ENCODE results near the gene SPINK2.
A peak's percentile ranks its signal among the peaks of the same experiment; 100 is the strongest.

Gene SPINK2

DNA sequence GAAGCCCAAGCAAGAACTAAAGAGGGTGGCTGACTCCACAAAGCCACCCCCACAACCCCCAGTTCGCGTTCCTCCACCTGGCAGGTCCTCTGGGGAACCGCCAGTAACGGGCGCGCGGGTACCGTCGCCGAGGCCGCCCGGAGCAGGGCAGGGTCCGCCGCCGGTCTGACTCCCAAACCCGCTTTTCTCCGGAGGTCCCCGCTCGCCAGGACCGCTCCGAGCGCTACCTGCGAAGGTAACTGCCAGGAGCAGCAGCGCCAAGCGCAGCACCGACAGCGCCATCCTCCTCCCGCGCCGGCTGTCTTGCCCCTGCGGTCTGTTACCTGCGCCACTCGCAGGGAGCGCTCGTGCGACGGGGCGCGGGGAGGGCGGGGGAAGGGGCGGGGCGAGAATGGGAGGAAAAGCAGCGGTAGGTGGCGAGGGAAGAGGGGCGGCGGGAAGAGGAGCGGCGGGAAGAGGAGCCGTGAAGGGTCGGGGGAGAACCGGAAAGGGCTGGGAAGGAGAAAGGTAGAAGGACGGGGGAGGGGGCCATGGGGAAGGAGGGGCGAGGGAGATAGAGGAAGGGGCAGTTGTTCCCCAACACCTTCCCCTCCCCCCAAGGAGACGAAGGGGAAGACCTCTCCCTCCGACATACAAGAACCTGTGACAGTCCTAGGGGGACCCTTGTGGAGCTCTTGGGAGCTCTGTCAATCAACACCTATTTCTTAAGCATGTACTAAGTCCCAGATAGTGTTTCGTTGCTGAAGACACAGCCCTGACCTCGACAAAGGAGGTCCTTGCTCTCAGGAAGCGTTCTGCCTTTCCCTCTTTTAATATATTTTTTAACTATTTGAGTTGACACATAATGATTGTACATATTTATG is at the start of gene SPINK2:
TSS of gene SPINK2 (minus strand) at position 321 of the 863 bp plus-strand sequence. CDS start at position 282, 39 bp downstream.
- peak; percentile 54 for DNase-seq (ENCODE audit: low read depth)

DNA sequence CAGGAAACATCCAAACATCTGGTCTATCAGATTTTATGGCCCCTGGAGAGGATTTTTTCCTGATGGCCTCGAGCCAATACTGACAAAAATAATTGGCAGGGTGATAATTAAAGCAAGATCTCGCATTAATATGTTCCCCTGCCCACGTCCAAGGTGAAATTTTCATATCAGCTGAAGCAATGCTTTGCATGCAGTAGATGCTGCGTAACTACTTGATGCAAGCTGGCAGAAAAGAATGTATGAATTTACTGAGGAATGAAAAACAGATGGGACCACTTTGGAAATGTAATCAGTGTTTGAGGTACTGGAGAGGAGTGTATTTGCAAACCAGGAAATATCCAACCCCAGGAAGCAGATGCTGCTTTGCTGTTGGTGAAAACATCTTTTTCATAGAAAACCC is 49.4 kb upstream of the SPINK2 start:
- no peak for DNase-seq (ENCODE audit: low read depth)

DNA sequence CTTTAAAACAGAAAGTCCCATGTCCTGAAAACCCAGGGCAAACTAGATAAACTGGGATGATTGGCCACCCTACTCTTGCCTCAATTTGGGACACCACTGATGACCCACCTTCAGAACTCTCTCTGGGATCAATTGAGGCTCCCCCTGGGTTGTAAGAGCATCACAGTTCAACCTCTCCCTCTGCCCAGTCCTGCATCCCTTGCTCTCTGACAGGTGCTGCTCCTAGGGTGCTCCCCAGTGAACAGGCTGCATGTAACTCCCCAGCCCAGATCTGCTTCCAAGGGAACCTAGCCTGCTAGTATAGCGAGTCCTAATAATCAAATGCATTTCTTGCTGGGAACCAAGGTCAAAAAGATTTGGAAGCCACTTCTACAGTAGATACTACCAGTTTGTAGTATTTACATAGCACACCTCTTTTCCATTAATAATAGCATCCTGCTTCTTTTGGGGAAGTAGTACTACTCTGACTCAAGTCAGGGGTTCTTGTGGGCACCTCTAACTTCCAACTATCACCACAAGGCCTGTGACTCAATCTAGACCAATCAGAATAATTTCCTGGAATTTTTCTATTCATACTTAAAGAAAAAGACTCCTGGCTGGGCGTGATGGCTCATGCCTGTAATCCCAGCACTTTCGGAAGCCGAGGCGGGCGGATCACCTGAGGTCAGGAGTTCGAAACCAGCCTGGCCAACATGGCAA is 42.1 kb upstream of the SPINK2 start:
- no peak for DNase-seq (ENCODE audit: low read depth)

GRCh38 chr4:56861360-56861759 is 39.9 kb upstream of the SPINK2 start:
- no peak for DNase-seq (ENCODE audit: low read depth)

DNA sequence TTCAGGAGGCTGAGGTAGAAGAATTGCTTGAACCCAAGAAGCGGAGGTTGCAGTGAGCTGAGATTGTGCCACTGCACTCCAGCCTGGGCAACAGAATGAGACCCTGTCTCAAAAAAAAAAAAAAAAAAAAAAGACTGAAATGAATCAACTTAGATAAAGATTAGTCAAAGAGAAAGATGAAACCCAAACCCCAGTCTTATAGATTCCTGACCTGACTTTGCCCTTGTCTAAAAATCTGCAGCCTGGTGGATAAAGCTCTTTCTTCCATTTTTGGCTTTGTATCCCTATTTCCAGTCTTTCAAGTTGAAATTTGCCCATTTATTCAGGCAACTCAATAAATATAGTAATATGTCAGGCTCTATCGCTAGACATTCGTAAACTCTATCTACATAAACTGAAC is 39.3 kb upstream of the SPINK2 start:
- DNase-seq (ENCODE audit: low read depth): no peak

DNA sequence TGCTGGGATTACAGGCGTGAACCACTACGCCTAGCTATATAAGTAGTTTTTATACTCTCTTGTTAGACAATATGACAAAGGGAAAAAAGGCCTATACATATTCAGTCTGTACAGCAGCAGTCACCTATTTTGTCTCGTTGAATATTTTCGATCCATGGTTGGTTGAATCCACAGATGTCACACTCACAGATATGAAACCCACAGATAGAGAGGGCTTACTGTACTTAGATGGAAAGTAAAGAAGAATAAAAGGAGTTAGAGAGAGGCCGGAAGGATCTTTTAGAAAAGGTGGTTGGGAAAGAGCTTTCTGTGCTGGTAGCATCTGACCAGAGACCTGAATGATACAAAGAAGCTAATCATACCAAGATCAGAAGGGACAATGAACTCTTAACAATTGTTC is 38.3 kb upstream of the SPINK2 start:
- DNase-seq (ENCODE audit: low read depth): no peak

GRCh38 chr4:56857601-56858309 is 36.3 kb upstream of the SPINK2 start:
- DNase-seq (ENCODE audit: low read depth): no peak

DNA sequence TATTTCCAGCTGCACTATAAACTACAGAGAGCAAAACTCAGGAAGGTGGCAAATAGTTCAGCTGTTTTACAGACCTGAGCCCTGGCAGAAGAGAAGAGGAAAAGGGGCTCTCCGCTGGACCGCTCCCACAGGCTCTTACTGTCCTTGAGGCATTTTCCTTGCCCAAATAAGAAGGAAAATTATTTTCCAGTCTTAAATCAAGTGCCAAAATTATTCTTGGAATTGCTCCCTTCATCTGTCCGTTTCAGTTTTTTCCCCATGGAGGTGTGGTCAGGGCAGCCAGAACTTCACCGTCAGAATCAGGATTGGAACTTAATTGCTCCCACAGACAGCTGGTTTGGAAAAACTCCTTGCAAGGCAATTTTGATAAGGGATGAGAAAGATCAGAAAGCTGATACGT is 35.2 kb upstream of the SPINK2 start:
- no peak for DNase-seq (ENCODE audit: low read depth)

DNA sequence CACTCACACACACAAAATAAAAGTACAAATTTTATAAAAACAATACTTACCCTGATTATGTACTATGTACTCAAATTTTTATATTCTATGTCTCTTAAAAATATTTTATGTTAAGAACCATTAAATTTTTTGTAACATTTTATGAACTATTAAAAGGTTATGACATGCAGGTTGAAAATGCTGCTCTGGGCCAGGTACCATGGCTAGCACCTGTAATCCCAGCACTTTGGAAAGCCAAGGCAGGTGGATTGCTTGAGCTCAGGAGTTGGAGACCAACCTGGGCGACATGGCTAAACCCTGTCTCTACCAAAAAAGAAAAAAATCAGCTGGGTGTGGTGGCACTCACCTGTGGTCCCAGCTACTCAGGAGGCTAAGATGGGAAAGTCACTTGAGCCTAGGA is 29.4 kb upstream of the SPINK2 start:
- DNase-seq (ENCODE audit: low read depth): no peak

DNA sequence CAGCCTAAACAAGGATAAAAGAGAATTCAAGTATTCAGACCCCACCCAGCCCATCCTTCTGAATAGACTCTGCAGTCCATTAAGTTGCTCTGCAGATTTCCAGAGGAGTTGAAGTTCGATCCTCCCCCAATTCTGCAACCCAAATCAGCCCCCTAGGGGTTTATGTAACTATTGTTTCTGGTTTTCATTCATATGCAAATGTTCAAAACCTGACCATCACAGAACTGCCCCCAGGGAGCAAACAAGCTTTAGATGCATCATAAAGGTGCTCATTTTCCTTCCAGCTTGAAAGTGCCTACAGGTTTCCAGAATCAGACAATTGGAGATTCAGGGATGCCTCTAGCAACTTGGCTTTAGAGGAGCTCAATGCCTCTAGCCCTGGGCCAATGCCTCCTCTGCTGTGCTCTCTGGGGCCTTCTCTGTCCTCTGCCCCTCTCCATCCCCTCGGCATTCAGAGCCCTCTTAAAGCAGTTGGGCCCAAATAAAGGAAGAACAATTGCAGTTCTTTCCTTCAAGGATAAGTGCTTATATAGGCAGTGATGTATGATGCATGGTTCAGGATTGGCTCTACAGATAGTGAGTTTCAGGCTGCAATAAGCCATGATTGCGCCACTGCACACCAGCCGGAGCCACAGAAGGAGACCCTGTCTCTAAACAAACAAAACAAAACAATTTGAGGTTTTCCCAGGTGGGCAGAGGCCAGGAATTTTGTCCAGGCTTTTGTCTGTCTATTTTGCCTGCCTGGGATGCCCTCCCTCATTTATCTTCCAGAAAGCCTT is 23.5 kb upstream of the SPINK2 start:
- DNase-seq (ENCODE audit: low read depth): no peak

GRCh38 chr4:56843421-56843899 is 22.0 kb upstream of the SPINK2 start:
- DNase-seq (ENCODE audit: low read depth): no peak

DNA sequence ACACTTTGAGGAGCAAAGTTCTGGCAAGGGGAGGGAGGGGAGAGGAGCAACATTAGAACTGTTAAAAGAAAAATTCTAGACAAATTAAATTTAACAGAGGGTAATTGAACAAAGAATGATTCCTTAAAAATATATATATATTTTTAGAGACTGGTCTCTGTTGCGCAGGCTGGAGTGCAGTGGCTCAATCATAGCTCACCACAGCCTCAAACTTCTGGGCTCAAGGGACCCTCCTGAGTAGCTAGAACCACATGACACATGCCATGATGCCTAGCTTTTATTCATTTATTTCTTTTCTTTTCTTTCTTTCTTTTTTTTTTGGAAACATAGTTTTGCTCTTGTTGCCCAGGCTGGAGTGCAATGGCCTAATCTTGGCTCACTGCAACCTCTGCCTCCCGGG is 19.1 kb upstream of the SPINK2 start:
- DNase-seq (ENCODE audit: low read depth): no peak

GRCh38 chr4:56828784-56829535 is 7.5 kb upstream of the SPINK2 start:
- no peak for DNase-seq (ENCODE audit: low read depth)

DNA sequence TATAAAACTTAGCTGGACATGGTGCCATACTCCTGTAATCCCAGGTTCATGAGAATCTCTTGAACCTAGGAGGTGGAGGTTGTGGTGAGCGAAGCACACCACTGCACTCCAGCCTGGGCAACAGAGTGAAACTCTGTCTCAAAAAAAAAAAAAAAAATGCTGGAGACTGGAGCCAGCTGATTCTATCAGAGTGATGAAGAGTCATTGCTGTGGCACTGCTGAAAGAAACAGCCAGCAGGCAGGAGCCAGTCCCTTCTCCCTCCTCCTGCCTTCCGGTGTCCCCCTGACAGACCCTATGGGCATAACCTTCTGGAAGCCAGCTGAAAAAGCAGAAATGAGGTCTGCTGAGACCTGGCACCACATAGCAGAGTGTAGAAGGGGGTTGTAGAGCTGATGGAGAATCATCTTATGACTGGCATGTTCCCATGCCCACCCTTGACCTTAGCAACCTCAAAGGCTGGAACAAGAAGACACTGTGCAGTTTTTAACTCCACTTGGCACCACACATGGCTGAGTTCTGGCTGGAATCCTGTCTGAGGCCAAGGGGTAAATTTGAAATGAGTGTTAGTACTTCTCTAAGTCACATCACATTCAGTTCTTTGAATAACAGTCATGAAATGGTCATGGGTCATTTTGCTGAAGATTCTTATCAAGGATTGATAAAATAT is 2.6 kb upstream of the SPINK2 start:
- DNase-seq (ENCODE audit: low read depth): no peak

- DNase-seq (ENCODE audit: low read depth): no peak
Observed at GRCh38 chr4:56818797-56819196, 2.7 kb downstream of the SPINK2 start.

DNA sequence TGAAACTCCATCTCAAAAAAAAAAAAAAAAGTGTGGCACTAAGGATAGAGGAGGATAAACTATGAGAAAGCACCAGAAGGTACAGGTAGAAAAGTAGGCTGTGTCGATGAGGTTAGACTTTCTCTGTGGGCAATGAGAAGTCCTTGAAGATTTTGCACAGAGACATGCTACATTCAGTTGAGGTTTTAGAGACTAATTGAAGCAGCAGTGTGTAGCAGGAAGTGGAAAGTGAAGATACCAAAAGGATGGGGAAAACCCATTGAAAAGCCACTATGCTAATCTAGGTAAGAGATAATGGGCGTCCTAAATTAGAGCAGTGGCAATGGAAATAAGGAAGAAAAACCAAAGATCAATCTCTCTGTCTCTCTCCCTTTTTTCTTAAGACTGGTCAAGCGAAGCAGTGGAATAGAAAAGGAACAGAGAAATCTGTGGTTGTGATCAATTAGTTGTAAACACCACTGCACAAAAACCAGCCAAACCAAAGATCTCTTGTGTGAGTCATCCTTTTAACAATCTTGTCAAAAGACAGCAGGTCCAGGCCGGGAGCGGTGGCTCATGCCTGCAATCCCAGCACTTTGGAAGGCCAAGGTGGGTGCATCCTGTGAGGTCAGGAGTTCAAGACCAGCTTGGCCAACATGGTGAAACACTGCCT is 3.5 kb downstream of the SPINK2 start:
- DNase-seq (ENCODE audit: low read depth): no peak

DNA sequence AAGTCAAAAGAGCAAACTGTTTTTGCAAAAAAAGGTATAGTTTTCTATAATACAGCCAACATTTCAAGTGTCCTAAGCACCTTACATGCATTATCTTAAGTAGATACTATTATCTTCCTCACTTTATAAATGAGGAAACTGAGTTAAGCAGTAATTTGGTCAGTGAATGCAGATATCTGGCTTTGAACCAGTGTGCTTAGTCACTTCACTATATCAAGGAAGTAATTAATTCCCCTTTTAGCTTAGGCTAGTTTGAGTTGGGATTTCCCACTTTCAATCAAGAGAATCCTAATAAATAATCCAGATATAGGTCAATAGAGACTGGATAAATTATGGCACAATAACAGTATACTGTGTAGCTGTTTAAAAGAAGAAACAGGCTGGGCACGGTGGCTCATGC is 14.8 kb downstream of the SPINK2 start:
- DNase-seq (ENCODE audit: low read depth): no peak

DNA sequence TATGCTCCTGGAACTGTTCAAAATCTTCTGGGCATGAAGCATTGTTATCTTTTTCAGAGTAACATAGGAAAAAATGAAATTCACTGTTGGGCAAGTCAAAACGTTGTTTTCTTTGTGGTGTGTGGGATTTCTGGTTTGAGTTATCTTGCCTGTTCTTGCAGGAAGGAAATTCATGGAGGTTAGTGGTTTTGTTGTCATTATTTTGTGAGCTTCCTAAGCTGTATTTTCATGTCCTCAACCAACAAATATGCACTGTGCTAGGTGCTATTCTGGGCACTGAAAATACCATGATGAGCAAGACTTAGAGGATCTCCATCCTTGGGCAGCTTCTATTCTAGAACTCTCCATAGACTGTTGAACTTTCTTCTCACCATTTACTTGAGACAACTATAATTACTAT is 16.9 kb downstream of the SPINK2 start:
- DNase-seq (ENCODE audit: low read depth): no peak

- no peak for DNase-seq (ENCODE audit: low read depth)
Observed at GRCh38 chr4:56803471-56803870, 18.0 kb downstream of the SPINK2 start.

All from activated T-helper 9 cell treated with anti-CD3 and anti-CD28 coated beads, Interleukin-2, amount 50 U/mL, for 16 hours (primary cell).